ENCODE results near the gene RSPO1. TPM values are rescaled to one million over a fixed set of nuclear protein-coding genes. Genes with fewer than 3 reads are reported as not detected.

RSPO1 gene
- total RNA-seq, 2 donors from 2014 or later, result not detected

DNA sequence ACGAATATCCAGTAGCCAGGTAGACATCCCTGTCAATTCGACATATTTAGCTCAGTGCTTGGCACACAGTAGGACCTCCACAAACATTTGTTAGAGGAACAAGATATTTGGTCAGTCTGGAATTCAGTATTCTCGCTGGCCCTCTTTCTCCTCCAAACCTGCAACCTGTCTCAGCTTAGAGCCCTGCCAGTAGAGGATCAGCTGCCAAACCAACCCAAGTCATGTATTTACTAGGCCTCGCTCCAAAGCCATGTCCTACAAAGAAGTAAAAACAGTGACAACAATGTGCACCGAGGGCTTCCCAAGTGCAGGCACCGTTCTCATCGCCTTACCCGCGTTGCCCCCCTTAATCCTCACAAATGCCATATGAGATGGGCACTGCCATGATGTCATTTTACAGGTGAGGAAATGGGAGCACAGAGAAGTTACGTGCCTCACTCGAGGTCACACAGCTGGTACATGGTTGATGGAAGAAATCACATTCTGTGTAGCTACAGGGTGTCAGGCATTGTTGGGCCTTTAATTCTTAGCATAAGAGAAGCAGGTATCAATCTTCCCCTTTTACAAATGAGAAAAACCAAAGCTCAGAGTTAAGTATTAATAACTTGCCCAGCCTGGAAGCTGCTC, 31.7 kb upstream of the RSPO1 start:
- Mint-ChIP-seq H3K27me3 (peaks cover 28% of the 10 kb centered on the region), H3K4me1 (no peaks in the 10 kb centered on the region), H3K4me3 (no peak overlapping the region), H3K27ac (no peak overlapping the region), H3K36me3 (ENCODE audit: low read depth) (no peaks in the 10 kb centered on the region)
- no peaks in the 10 kb centered on the region for H3K9me3 ChIP-seq (ENCODE audit: control insufficient read depth, low read length, poor library complexity, severe bottlenecking)
- DNase-seq (no peak), ATAC-seq (no peak)

- DNase-seq, result no peak
- no peak for ATAC-seq
- no peaks in the 10 kb centered on the region for H3K9me3 ChIP-seq (ENCODE audit: control insufficient read depth, low read length, poor library complexity, severe bottlenecking)
- Mint-ChIP-seq H3K27ac (no peak overlapping the region), H3K36me3 (ENCODE audit: low read depth) (no peaks in the 10 kb centered on the region), H3K4me3 (no peak overlapping the region), H3K27me3 (peaks cover 43% of the 10 kb centered on the region), H3K4me1 (peaks cover 3% of the 10 kb centered on the region)
Measured at GRCh38 chr1:37663426-37664000, 28.8 kb upstream of the RSPO1 start.

DNA sequence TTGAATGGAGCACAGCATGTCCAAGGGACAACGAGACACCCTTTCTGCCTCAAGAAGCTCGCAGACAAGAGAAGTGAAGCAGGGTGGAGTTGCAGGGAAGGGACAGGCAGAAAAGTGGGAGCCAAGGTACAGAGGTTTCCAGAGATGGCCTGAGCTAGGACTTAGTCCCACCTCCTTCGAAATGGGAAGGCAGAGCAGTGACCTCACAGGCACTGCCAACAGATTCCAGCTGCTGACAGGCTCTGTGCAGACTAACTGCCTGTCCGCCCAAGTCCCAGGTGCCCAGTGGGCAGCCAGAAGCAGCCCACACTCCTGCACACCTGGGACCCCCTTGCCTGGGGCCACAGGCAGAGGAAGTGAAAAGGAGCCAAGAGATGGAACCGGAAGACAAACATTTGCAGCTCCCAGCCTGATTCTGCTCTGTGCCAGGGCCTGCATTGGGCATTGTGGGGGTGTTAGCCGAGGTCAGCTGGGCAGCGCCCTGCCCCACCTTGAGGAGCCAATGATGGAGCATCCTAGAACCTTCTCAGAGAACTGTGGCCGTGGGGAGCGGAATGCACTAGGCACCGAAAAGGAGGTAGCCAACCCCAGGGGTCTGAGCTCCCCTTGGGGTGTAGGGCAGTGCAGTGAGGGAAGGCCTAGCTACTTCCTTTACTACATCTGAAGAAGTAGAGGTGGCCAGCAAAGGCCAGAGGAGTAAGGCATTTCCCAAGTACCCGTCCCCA, 27.5 kb upstream of the RSPO1 start:
- Mint-ChIP-seq H3K27ac (no peak overlapping the region), H3K36me3 (ENCODE audit: low read depth) (no peaks in the 10 kb centered on the region), H3K27me3 (peaks cover 56% of the 10 kb centered on the region), H3K4me3 (no peak overlapping the region), H3K4me1 (peaks cover 3% of the 10 kb centered on the region)
- no peaks in the 10 kb centered on the region for H3K9me3 ChIP-seq (ENCODE audit: control insufficient read depth, low read length, poor library complexity, severe bottlenecking)
- ATAC-seq (no peak), DNase-seq (no peak)

DNA sequence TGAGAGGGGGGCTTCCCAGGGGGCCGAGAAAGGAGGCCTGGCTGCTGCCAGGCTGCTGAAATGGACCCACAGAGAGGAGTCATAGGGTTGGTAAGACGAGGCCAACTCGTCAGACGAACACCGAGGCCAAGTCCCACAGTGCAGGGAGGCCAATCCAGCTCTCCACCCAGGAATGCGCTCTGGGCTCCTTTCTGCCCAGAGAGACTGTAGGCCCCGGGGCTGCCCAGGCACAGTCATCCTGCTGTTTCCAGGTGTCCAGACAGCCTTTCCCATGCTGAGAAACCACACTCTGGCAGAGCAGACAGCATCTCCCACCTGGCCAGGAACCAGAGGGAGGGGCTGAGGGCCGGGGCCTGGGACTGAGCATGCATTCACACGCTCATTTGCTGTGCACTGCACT, 26.7 kb upstream of the RSPO1 start:
- Mint-ChIP-seq H3K4me3 (no peak overlapping the region), H3K36me3 (ENCODE audit: low read depth) (no peaks in the 10 kb centered on the region)
- DNase-seq, result no peak

GRCh38 chr1:37660664-37661063, 26.0 kb upstream of the RSPO1 start:
- no peaks in the 10 kb centered on the region for H3K36me3 Mint-ChIP-seq (ENCODE audit: low read depth)
- ATAC-seq, result no peak
- no peaks in the 10 kb centered on the region for H3K9me3 ChIP-seq (ENCODE audit: control insufficient read depth, low read length, poor library complexity, severe bottlenecking)
- H3K4me3 Mint-ChIP-seq, result no peak overlapping the region
- H3K27me3 Mint-ChIP-seq, result peaks cover 49% of the 10 kb centered on the region
- H3K4me1 Mint-ChIP-seq, result peaks cover 3% of the 10 kb centered on the region
- no peak overlapping the region for H3K27ac Mint-ChIP-seq
- DNase-seq, result no peak

More for the DNA sequence above, 26.7 kb upstream of the RSPO1 start:
- H3K4me1 Mint-ChIP-seq, result peaks cover 3% of the 10 kb centered on the region
- H3K27ac Mint-ChIP-seq, result no peak overlapping the region
- peaks cover 51% of the 10 kb centered on the region for H3K27me3 Mint-ChIP-seq
- no peak for ATAC-seq
- no peaks in the 10 kb centered on the region for H3K9me3 ChIP-seq (ENCODE audit: control insufficient read depth, low read length, poor library complexity, severe bottlenecking)

DNA sequence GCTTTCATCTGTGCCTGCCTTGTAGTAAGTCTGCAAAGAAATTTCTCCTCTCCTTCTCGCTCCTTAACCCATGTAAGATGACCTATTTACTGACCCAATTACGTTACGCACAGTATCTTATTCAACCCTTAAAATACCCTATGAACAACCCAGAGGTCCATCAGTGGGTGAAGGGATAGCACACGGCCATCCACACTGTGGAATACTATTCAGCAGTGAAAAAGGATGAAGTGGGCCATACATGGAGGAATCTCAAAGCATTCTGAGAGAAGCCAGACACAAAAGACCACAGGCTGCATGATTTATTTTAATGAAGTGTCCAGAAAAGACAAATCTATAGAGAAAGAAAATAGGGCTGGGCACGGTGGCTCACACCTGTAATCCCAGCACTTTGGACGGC, 23.8 kb upstream of the RSPO1 start:
- no peaks in the 10 kb centered on the region for H3K9me3 ChIP-seq (ENCODE audit: control insufficient read depth, low read length, poor library complexity, severe bottlenecking)
- H3K36me3 Mint-ChIP-seq (ENCODE audit: low read depth), result no peaks in the 10 kb centered on the region
- no peak overlapping the region for H3K4me3 Mint-ChIP-seq
- peaks cover 3% of the 10 kb centered on the region for H3K4me1 Mint-ChIP-seq
- DNase-seq, result no peak
- no peak for ATAC-seq
- H3K27ac Mint-ChIP-seq, result no peak overlapping the region
- H3K27me3 Mint-ChIP-seq, result peaks cover 44% of the 10 kb centered on the region

GRCh38 chr1:37657620-37658412, 23.1 kb upstream of the RSPO1 start:
- ATAC-seq (no peak), DNase-seq (no peak)
- H3K9me3 ChIP-seq (ENCODE audit: control insufficient read depth, low read length, poor library complexity, severe bottlenecking), result no peaks in the 10 kb centered on the region
- H3K4me3 Mint-ChIP-seq, result no peak overlapping the region
- H3K36me3 Mint-ChIP-seq (ENCODE audit: low read depth), result no peaks in the 10 kb centered on the region
- H3K4me1 Mint-ChIP-seq, result peaks cover 3% of the 10 kb centered on the region
- H3K27ac Mint-ChIP-seq, result no peak overlapping the region
- peaks cover 38% of the 10 kb centered on the region for H3K27me3 Mint-ChIP-seq

DNA sequence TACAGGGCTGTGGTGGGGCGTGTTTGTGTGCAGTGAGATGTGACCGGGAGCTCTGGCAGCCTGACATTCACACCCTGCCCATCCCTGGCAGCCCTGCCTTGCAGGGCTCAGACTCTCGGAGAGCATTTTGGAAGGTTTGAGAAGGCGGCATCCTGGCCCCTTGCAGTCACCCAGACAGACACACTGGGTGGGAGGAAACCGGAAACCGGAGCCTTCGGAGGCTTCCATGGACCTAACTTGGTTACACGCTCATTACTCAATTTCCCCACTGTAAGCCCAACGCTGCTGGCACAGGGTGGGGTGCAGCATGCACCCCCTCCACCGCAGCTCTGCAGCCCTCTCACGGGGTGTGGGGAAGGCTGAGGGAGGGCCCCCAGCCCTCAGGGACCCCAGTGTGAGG, 22.2 kb upstream of the RSPO1 start:
- no peaks in the 10 kb centered on the region for H3K36me3 Mint-ChIP-seq (ENCODE audit: low read depth)
- no peak overlapping the region for H3K27ac Mint-ChIP-seq
- H3K4me1 Mint-ChIP-seq, result peaks cover 3% of the 10 kb centered on the region
- H3K4me3 Mint-ChIP-seq, result no peak overlapping the region
- no peaks in the 10 kb centered on the region for H3K9me3 ChIP-seq (ENCODE audit: control insufficient read depth, low read length, poor library complexity, severe bottlenecking)
- peaks cover 34% of the 10 kb centered on the region for H3K27me3 Mint-ChIP-seq
- ATAC-seq, result no peak
- no peak for DNase-seq

- no peak for DNase-seq
- no peaks in the 10 kb centered on the region for H3K9me3 ChIP-seq (ENCODE audit: control insufficient read depth, low read length, poor library complexity, severe bottlenecking)
- Mint-ChIP-seq H3K4me1 (peaks cover 4% of the 10 kb centered on the region), H3K4me3 (no peak overlapping the region), H3K27me3 (peaks cover 38% of the 10 kb centered on the region), H3K36me3 (ENCODE audit: low read depth) (no peaks in the 10 kb centered on the region), H3K27ac (no peak overlapping the region)
- ATAC-seq, result no peak
Measured at GRCh38 chr1:37656026-37656425, 21.3 kb upstream of the RSPO1 start.

DNA sequence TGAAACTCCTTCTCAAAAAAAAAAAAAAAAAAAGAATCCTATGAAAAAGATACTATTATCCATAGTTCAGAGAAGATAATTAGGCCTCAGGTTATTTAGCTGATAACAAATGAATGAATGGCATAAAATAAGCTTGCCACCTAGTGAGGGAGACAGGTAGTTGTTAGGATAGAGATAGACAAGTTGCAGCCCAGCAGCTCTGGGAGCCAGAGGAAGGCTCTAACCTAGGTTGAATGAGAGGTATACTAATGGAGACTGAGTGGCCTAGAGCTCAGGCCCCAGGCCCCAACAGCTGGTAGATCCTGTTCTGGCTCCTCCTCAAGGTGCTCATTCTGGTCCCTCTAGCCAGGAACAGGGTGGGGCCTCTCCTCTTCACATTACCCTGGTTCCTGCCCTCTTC, 20.6 kb upstream of the RSPO1 start:
- DNase-seq, result no peak
- Mint-ChIP-seq H3K27me3 (peaks cover 31% of the 10 kb centered on the region), H3K36me3 (ENCODE audit: low read depth) (no peaks in the 10 kb centered on the region), H3K4me3 (no peak overlapping the region), H3K27ac (no peak overlapping the region), H3K4me1 (peaks cover 3% of the 10 kb centered on the region)
- ATAC-seq, result no peak
- H3K9me3 ChIP-seq (ENCODE audit: control insufficient read depth, low read length, poor library complexity, severe bottlenecking), result no peaks in the 10 kb centered on the region

- H3K4me3 Mint-ChIP-seq, result no peak overlapping the region
- no peaks in the 10 kb centered on the region for H3K9me3 ChIP-seq (ENCODE audit: control insufficient read depth, low read length, poor library complexity, severe bottlenecking)
- peaks cover 2% of the 10 kb centered on the region for H3K4me1 Mint-ChIP-seq
- no peak overlapping the region for H3K27ac Mint-ChIP-seq
- peaks cover 37% of the 10 kb centered on the region for H3K27me3 Mint-ChIP-seq
- DNase-seq (no peak), ATAC-seq (no peak)
- no peaks in the 10 kb centered on the region for H3K36me3 Mint-ChIP-seq (ENCODE audit: low read depth)
Measured at GRCh38 chr1:37653906-37654305, 19.2 kb upstream of the RSPO1 start.

- Mint-ChIP-seq H3K27me3 (peaks cover 32% of the 10 kb centered on the region), H3K36me3 (ENCODE audit: low read depth) (no peaks in the 10 kb centered on the region), H3K27ac (no peak overlapping the region), H3K4me3 (no peak overlapping the region), H3K4me1 (peaks cover 2% of the 10 kb centered on the region)
- no peak for ATAC-seq
- DNase-seq, result no peak
- no peaks in the 10 kb centered on the region for H3K9me3 ChIP-seq (ENCODE audit: control insufficient read depth, low read length, poor library complexity, severe bottlenecking)
Measured at GRCh38 chr1:37652976-37653375, 18.3 kb upstream of the RSPO1 start.

GRCh38 chr1:37651803-37652202, 17.1 kb upstream of the RSPO1 start:
- H3K4me1 Mint-ChIP-seq, result peaks cover 2% of the 10 kb centered on the region
- H3K27ac Mint-ChIP-seq, result no peak overlapping the region
- no peak overlapping the region for H3K4me3 Mint-ChIP-seq
- DNase-seq, result no peak
- no peaks in the 10 kb centered on the region for H3K9me3 ChIP-seq (ENCODE audit: control insufficient read depth, low read length, poor library complexity, severe bottlenecking)
- no peak for ATAC-seq
- no peaks in the 10 kb centered on the region for H3K36me3 Mint-ChIP-seq (ENCODE audit: low read depth)
- H3K27me3 Mint-ChIP-seq, result peaks cover 24% of the 10 kb centered on the region

All from T-helper 17 cell (primary cell).